GM12873 (cell line): ENCODE results near the gene CMIP.

Experiments
- CTCF ChIP-seq: IDR thresholded peaks from 2 replicates; pipeline ENCODE4 v1.5.1; 2012; ENCODE audit warnings: low read depth, mild to moderate bottlenecking, moderate library complexity, low read length, control low read depth; ENCODE audit not compliant: insufficient read depth; ENCODE audit errors: missing control alignments

Gene CMIP

GRCh38 chr16:81542609-81543570, 98.3 kb downstream of the CMIP start:
- TF ChIP-seq CTCF: no peak

GRCh38 chr16:81543571-81543970, 99.0 kb downstream of the CMIP start:
- TF ChIP-seq CTCF: no peak

GRCh38 chr16:81544261-81544660, 99.7 kb downstream of the CMIP start:
- no peak for TF ChIP-seq CTCF

GRCh38 chr16:81544700-81545271, 100.2 kb downstream of the CMIP start:
- TF ChIP-seq CTCF: no peak

- no peak for TF ChIP-seq CTCF
Observed at GRCh38 chr16:81545470-81546250, 101.1 kb downstream of the CMIP start.

- TF ChIP-seq CTCF: no peak
Observed at GRCh38 chr16:81546781-81547180, 102.2 kb downstream of the CMIP start.
